ENCODE results near the gene SEMA5A. TPM values are rescaled to one million over a fixed set of nuclear protein-coding genes. Genes with fewer than 3 reads are reported as not detected.

SEMA5A gene
- polyA plus RNA-seq, 4 donors, result 35.9 to 42.6 (median 41.2) TPM

- DNase-seq (ENCODE audit: low read depth in 4 of 4, low spot score in 3 of 4), result no peak
Observed at GRCh38 chr5:9099689-9100088, 446.2 kb downstream of the SEMA5A start.

GRCh38 chr5:9098990-9099389 lies 446.9 kb downstream of the SEMA5A start:
- no peak for DNase-seq (ENCODE audit: low read depth in 4 of 4, low spot score in 3 of 4)

GRCh38 chr5:9094582-9094981 lies 451.3 kb downstream of the SEMA5A start:
- no peak for DNase-seq (ENCODE audit: low read depth in 4 of 4, low spot score in 3 of 4)

- DNase-seq (ENCODE audit: low read depth in 4 of 4, low spot score in 3 of 4), result no peak
Observed at GRCh38 chr5:9091896-9092662, 453.8 kb downstream of the SEMA5A start.

- no peak for DNase-seq (ENCODE audit: low read depth in 4 of 4, low spot score in 3 of 4)
Observed at GRCh38 chr5:9090381-9091026, 455.4 kb downstream of the SEMA5A start.

GRCh38 chr5:9089893-9090292 lies 456.0 kb downstream of the SEMA5A start:
- no peak for DNase-seq (ENCODE audit: low read depth in 4 of 4, low spot score in 3 of 4)

GRCh38 chr5:9082996-9083395 lies 462.9 kb downstream of the SEMA5A start:
- no peak for DNase-seq (ENCODE audit: low read depth in 4 of 4, low spot score in 3 of 4)

GRCh38 chr5:9072701-9073100 lies 473.2 kb downstream of the SEMA5A start:
- DNase-seq (ENCODE audit: low read depth in 4 of 4, low spot score in 3 of 4), result no peak

- DNase-seq (ENCODE audit: low read depth in 4 of 4, low spot score in 3 of 4), result no peak
Observed at GRCh38 chr5:9071524-9071923, 474.4 kb downstream of the SEMA5A start.

- DNase-seq (ENCODE audit: low read depth in 4 of 4, low spot score in 3 of 4), result no peak
Observed at GRCh38 chr5:9071074-9071473, 474.8 kb downstream of the SEMA5A start.

GRCh38 chr5:9069650-9070049 lies 476.2 kb downstream of the SEMA5A start:
- peak in 1 of 4 donors; percentile 8 for DNase-seq (ENCODE audit: low read depth in 4 of 4, low spot score in 3 of 4)

GRCh38 chr5:9067154-9067553 lies 478.7 kb downstream of the SEMA5A start:
- no peak for DNase-seq (ENCODE audit: low read depth in 4 of 4, low spot score in 3 of 4)

- no peak for DNase-seq (ENCODE audit: low read depth in 4 of 4, low spot score in 3 of 4)
Observed at GRCh38 chr5:9066349-9066748, 479.5 kb downstream of the SEMA5A start.

- DNase-seq (ENCODE audit: low read depth in 4 of 4, low spot score in 3 of 4), result no peak
Observed at GRCh38 chr5:9063615-9064245, 482.1 kb downstream of the SEMA5A start.

- DNase-seq (ENCODE audit: low read depth in 4 of 4, low spot score in 3 of 4), result no peak
Observed at GRCh38 chr5:9062873-9063272, 483.0 kb downstream of the SEMA5A start.

- DNase-seq (ENCODE audit: low read depth in 4 of 4, low spot score in 3 of 4), result no peak
Observed at GRCh38 chr5:9059920-9060691, 485.8 kb downstream of the SEMA5A start.

GRCh38 chr5:9058666-9059065 lies 487.2 kb downstream of the SEMA5A start:
- DNase-seq (ENCODE audit: low read depth in 4 of 4, low spot score in 3 of 4), result no peak

- DNase-seq (ENCODE audit: low read depth in 4 of 4, low spot score in 3 of 4), result no peak
Observed at GRCh38 chr5:9058161-9058560, 487.7 kb downstream of the SEMA5A start.

- no peak for DNase-seq (ENCODE audit: low read depth in 4 of 4, low spot score in 3 of 4)
Observed at GRCh38 chr5:9057406-9058000, 488.4 kb downstream of the SEMA5A start.

GRCh38 chr5:9056046-9056445 lies 489.8 kb downstream of the SEMA5A start:
- DNase-seq (ENCODE audit: low read depth in 4 of 4, low spot score in 3 of 4), result no peak
